ENCODE measurements around the gene ZDHHC11B. TPM values are rescaled to one million over a fixed set of nuclear protein-coding genes. Genes with fewer than 3 reads are reported as not detected.
"Not testable (repeated sequence)": the region's sequence is repeated elsewhere in the genome, so short reads cannot be mapped to it uniquely, and the experiment has no call there.

ZDHHC11B gene
- total RNA-seq, 1 experiment from 2014 or later = 3.8 TPM

DNA sequence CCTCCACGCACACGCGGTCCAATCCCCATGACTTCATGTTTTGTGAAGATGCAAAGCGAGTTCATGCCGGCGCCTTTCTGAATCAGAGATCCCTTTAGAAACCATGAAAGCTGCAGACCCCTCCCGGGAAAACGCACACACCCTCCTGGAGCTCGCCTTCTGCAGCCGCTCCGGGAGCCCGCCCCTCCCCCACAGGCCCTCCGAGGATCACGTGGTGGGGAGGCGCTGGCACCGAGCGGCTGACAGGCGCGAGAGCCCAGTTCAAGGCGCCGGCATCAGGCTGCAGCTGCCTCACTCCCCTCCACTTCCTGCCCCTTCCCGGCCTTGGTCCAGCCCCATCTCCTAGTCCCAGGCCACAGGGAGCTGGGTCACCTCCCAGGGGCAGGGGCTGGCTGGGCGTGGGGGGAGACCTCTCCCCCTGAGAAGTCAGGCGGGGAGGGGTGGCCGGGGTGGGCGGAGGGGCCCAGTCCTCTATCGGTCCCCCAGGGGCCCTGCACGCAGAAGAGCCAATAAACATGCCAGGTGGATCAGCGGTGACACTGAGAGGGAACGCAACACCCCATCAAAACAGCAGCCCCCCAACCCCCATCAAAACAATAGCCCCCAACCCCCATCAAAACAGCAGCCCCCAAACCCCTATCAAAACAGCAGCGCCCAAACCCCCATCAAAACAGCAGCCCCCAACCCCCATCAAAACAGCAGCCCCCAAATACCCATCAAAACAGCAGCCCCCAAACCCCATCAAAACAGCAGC is 1.3 kb downstream of the ZDHHC11B start:
- intact Hi-C loops (cut with micrococcal nuclease); H3K9me2 ChIP-seq (ENCODE audit: insufficient read depth); H2AFZ ChIP-seq (ENCODE audit: low read depth, low read length, poor library complexity, severe bottlenecking); BruUV-seq (replicated peaks); H3K79me2 ChIP-seq (ENCODE audit: insufficient read depth, low read length); POLR2A ChIA-PET; H3K27ac ChIP-seq (ENCODE audit: low read depth, low read length); H3K9me3 ChIP-seq (ENCODE audit: control insufficient read depth in 1 of 2, insufficient read depth in 1 of 2, low read depth in 1 of 2, low read length in 2 of 2); RAD21 ChIA-PET (ENCODE audit: low non-redundant PET in 1 of 2, low total read pairs in 2 of 2, uncharacterized antibody in 2 of 2, unreplicated experiment in 2 of 2); CTCF ChIA-PET; DNase-seq (ENCODE audit: low read depth, low spot score); H3K27me3 ChIP-seq (ENCODE audit: insufficient read depth, low read length); H3K9ac ChIP-seq (ENCODE audit: low read length); H3K36me3 ChIP-seq (ENCODE audit: control insufficient read depth in 1 of 2, insufficient read depth in 2 of 2, low read length in 2 of 2); H4K20me1 ChIP-seq (ENCODE audit: insufficient read depth): not testable (repeated sequence)
- peak overlapping the region; percentile 48 to 66; a peak in 3 of 4 replicates for H3K4me3 ChIP-seq (replicated peaks in 1 of 2; ENCODE audit: low read depth in 1 of 2, low read length in 2 of 2)
- peaks cover 0 to 13% of the 10 kb centered on the region in 2 experiments; a peak in 1 of 4 replicates for H3K4me1 ChIP-seq (ENCODE audit: control insufficient read depth in 1 of 2, insufficient read depth in 2 of 2, low read length in 2 of 2)
- peak; percentile 55 for ATAC-seq
- TF ChIP-seq, protein P1, sequence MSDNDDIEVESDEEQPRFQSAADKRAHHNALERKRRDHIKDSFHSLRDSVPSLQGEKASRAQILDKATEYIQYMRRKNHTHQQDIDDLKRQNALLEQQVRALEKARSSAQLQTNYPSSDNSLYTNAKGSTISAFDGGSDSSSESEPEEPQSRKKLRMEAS (IDR thresholded peaks at IDR 0.05) = 0 out of 2 replicates have a peak, but pooled peaks have one; percentile 42
- TF ChIP-seq TCF7L2 (IDR thresholded peaks at IDR 0.05; ENCODE audit: borderline replicate concordance, extremely low read depth, insufficient read depth, insufficient read length) = peak; percentile 26
- peak overlapping the region; percentile 82 for H3K4me2 ChIP-seq (ENCODE audit: low read length)

- H3K27ac ChIP-seq (ENCODE audit: low read depth, low read length); H3K9me3 ChIP-seq (ENCODE audit: control insufficient read depth in 1 of 2, insufficient read depth in 1 of 2, low read depth in 1 of 2, low read length in 2 of 2); ATAC-seq; H3K9ac ChIP-seq (ENCODE audit: low read length); intact Hi-C loops (cut with micrococcal nuclease); H2AFZ ChIP-seq (ENCODE audit: low read depth, low read length, poor library complexity, severe bottlenecking); DNase-seq (ENCODE audit: low read depth, low spot score); H4K20me1 ChIP-seq (ENCODE audit: insufficient read depth); BruUV-seq (replicated peaks); H3K9me2 ChIP-seq (ENCODE audit: insufficient read depth); H3K4me3 ChIP-seq (replicated peaks in 1 of 2; ENCODE audit: low read depth in 1 of 2, low read length in 2 of 2); POLR2A ChIA-PET; H3K27me3 ChIP-seq (ENCODE audit: insufficient read depth, low read length); H3K4me2 ChIP-seq (ENCODE audit: low read length); H3K79me2 ChIP-seq (ENCODE audit: insufficient read depth, low read length); H3K36me3 ChIP-seq (ENCODE audit: control insufficient read depth in 1 of 2, insufficient read depth in 2 of 2, low read length in 2 of 2); RAD21 ChIA-PET (ENCODE audit: low non-redundant PET in 1 of 2, low total read pairs in 2 of 2, uncharacterized antibody in 2 of 2, unreplicated experiment in 2 of 2); CTCF ChIA-PET: not testable (repeated sequence)
- peaks cover 0 to 13% of the 10 kb centered on the region in 2 experiments; a peak in 1 of 4 replicates for H3K4me1 ChIP-seq (ENCODE audit: control insufficient read depth in 1 of 2, insufficient read depth in 2 of 2, low read length in 2 of 2)
These were observed 2.2 kb downstream of the ZDHHC11B start for GRCh38 chr5:782356-782755.

DNA sequence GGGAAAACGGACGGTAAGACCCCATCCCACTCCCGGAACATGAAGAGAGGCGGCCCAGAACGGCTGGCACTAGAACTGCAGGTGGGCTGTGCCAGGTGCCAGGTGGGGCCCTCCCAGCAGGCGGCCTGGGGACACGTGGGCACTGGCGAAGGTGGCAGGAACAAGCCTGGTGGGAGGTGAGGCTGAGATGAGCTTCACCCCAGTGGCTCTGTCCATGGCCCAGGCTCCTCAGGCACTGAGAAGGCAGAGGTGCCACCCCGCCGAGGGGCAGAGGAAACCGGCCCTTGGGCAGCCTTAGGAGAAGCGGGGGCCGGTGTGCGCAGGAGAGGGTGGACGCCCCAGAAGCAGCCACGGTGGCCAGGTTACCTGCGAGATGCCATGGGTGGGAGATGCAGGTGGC is 4.0 kb downstream of the ZDHHC11B start:
- H3K9me2 ChIP-seq (ENCODE audit: insufficient read depth); H4K20me1 ChIP-seq (ENCODE audit: insufficient read depth); H3K9ac ChIP-seq (ENCODE audit: low read length); CTCF ChIA-PET; intact Hi-C loops (cut with micrococcal nuclease); H2AFZ ChIP-seq (ENCODE audit: low read depth, low read length, poor library complexity, severe bottlenecking); H3K9me3 ChIP-seq (ENCODE audit: control insufficient read depth in 1 of 2, insufficient read depth in 1 of 2, low read depth in 1 of 2, low read length in 2 of 2); H3K4me2 ChIP-seq (ENCODE audit: low read length); H3K36me3 ChIP-seq (ENCODE audit: control insufficient read depth in 1 of 2, insufficient read depth in 2 of 2, low read length in 2 of 2); H3K27me3 ChIP-seq (ENCODE audit: insufficient read depth, low read length); POLR2A ChIA-PET; RAD21 ChIA-PET (ENCODE audit: low non-redundant PET in 1 of 2, low total read pairs in 2 of 2, uncharacterized antibody in 2 of 2, unreplicated experiment in 2 of 2); DNase-seq (ENCODE audit: low read depth, low spot score); H3K27ac ChIP-seq (ENCODE audit: low read depth, low read length); BruUV-seq (replicated peaks); H3K4me3 ChIP-seq (replicated peaks in 1 of 2; ENCODE audit: low read depth in 1 of 2, low read length in 2 of 2); H3K79me2 ChIP-seq (ENCODE audit: insufficient read depth, low read length); ATAC-seq: not testable (repeated sequence)
- H3K4me1 ChIP-seq (ENCODE audit: control insufficient read depth in 1 of 2, insufficient read depth in 2 of 2, low read length in 2 of 2) = peaks cover 0 to 13% of the 10 kb centered on the region in 2 experiments; a peak in 1 of 4 replicates

DNA sequence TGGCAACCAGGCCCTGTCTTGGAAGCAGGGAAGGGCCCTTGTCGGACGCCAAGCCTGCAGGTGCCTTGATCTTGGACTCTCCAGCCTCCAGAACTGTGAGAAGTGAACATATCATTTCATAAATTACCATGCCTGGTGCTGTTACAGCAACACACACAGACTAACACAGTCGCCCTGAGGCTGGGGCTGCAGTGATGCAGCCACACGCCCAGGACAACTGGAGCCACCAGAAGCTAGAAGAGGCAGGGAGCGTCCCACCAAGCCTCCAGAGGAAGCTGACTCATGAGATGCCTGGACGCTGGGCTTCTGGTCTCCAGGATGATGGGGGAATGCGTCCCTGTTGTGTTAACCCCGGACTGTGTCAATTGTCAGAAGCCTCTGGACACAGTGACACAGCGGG is 5.6 kb downstream of the ZDHHC11B start:
- ATAC-seq; POLR2A ChIA-PET; H3K9ac ChIP-seq (ENCODE audit: low read length); CTCF ChIA-PET; H3K9me3 ChIP-seq (ENCODE audit: control insufficient read depth in 1 of 2, insufficient read depth in 1 of 2, low read depth in 1 of 2, low read length in 2 of 2); H3K4me1 ChIP-seq (ENCODE audit: control insufficient read depth in 1 of 2, insufficient read depth in 2 of 2, low read length in 2 of 2); DNase-seq (ENCODE audit: low read depth, low spot score); H3K4me2 ChIP-seq (ENCODE audit: low read length); H3K79me2 ChIP-seq (ENCODE audit: insufficient read depth, low read length); intact Hi-C loops (cut with micrococcal nuclease); H3K27me3 ChIP-seq (ENCODE audit: insufficient read depth, low read length); H3K27ac ChIP-seq (ENCODE audit: low read depth, low read length); RAD21 ChIA-PET (ENCODE audit: low non-redundant PET in 1 of 2, low total read pairs in 2 of 2, uncharacterized antibody in 2 of 2, unreplicated experiment in 2 of 2); H4K20me1 ChIP-seq (ENCODE audit: insufficient read depth); H3K36me3 ChIP-seq (ENCODE audit: control insufficient read depth in 1 of 2, insufficient read depth in 2 of 2, low read length in 2 of 2); H3K9me2 ChIP-seq (ENCODE audit: insufficient read depth); H2AFZ ChIP-seq (ENCODE audit: low read depth, low read length, poor library complexity, severe bottlenecking); BruUV-seq (replicated peaks); H3K4me3 ChIP-seq (replicated peaks in 1 of 2; ENCODE audit: low read depth in 1 of 2, low read length in 2 of 2): not testable (repeated sequence)

Measured in HCT116 (cell line).